ENCODE data around the gene TWF2. TPM values are rescaled to one million over a fixed set of nuclear protein-coding genes. Genes with fewer than 3 reads are reported as not detected.

Gene TWF2
- total and polyA plus RNA-seq, 10 of the 15 experiments (the other 5 are each of a cell fraction or from before 2014, with no cell fraction given): 0.16 to 106 (median 68.5) TPM

- TF ChIP-seq ZNF622 (IDR thresholded peaks at IDR 0.05) (no peak), SMARCA5 (IDR thresholded peaks at IDR 0.05) (no peak), ZNF384 (IDR thresholded peaks at IDR 0.05; ENCODE audit: borderline replicate concordance, low read depth, low read length) (peak; percentile 99), KLF5 (IDR thresholded peaks at IDR 0.05; ENCODE audit: partially characterized antibody) (no peak), ZNF24 (IDR thresholded peaks at IDR 0.05) (no peak), JUND (IDR thresholded peaks at IDR 0.05; ENCODE audit: low read depth, low read length) (0 out of 2 replicates have a peak, but pooled peaks have one; percentile 22), CREB1 (IDR thresholded peaks at IDR 0.05; ENCODE audit: low read depth) (peak; percentile 64), MEF2B (IDR thresholded peaks at IDR 0.05; ENCODE audit: partially characterized antibody, poor library complexity, severe bottlenecking) (peak; percentile 48), CHD1 (IDR thresholded peaks at IDR 0.05; ENCODE audit: low read depth, low read length) (no peak), NFYA (IDR thresholded peaks at IDR 0.05; ENCODE audit: borderline replicate concordance, low read depth, low read length) (no peak), TAF1 (IDR thresholded peaks at IDR 0.05; ENCODE audit: borderline replicate concordance, low read depth, low read length) (no peak), IRF5 (IDR thresholded peaks at IDR 0.05; ENCODE audit: borderline replicate concordance) (no peak), FOXM1 (IDR thresholded peaks at IDR 0.05; ENCODE audit: low read depth, low read length) (peak; percentile 43; the same call in 1 of the 2 replicates), PBX3 (IDR thresholded peaks at IDR 0.05; ENCODE audit: insufficient replicate concordance, low read depth, low read length) (no peak), STAT1 (conservative IDR thresholded peaks at IDR 0.05) (no peak), SREBF2 (IDR thresholded peaks at IDR 0.05; ENCODE audit: low read length) (no peak), SKIL (IDR thresholded peaks at IDR 0.05; ENCODE audit: low read depth, poor library complexity, severe bottlenecking) (no peak), ZBED1 (IDR thresholded peaks at IDR 0.05; ENCODE audit: borderline replicate concordance) (peak; percentile 81; the same call in 1 of the 2 replicates), SIN3A (IDR thresholded peaks at IDR 0.05; ENCODE audit: low read depth, low read length) (no peak; the same call in 1 of the 2 replicates), SIX5 (IDR thresholded peaks at IDR 0.05; ENCODE audit: low read depth, low read length, severe bottlenecking) (no peak), KDM1A (IDR thresholded peaks at IDR 0.05; ENCODE audit: borderline replicate concordance) (no peak), ETV6 (conservative IDR thresholded peaks at IDR 0.05 in 1 of 2, IDR thresholded peaks at IDR 0.05 in 1 of 2; ENCODE audit: borderline replicate concordance in 1 of 2, low read depth in 1 of 2) (peak in 1 of 2 experiments; percentile 90; a peak in 2 of 4 replicates)
- TF ChIP-seq, protein P1, sequence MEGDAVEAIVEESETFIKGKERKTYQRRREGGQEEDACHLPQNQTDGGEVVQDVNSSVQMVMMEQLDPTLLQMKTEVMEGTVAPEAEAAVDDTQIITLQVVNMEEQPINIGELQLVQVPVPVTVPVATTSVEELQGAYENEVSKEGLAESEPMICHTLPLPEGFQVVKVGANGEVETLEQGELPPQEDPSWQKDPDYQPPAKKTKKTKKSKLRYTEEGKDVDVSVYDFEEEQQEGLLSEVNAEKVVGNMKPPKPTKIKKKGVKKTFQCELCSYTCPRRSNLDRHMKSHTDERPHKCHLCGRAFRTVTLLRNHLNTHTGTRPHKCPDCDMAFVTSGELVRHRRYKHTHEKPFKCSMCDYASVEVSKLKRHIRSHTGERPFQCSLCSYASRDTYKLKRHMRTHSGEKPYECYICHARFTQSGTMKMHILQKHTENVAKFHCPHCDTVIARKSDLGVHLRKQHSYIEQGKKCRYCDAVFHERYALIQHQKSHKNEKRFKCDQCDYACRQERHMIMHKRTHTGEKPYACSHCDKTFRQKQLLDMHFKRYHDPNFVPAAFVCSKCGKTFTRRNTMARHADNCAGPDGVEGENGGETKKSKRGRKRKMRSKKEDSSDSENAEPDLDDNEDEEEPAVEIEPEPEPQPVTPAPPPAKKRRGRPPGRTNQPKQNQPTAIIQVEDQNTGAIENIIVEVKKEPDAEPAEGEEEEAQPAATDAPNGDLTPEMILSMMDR (IDR thresholded peaks at IDR 0.05 in 2 of 3, conservative IDR thresholded peaks at IDR 0.05 in 1 of 3; ENCODE audit: control insufficient read depth in 2 of 3, extremely low read depth in 1 of 3, insufficient read depth in 1 of 3, low read depth in 3 of 3, low read length in 3 of 3): no peak
Measured at GRCh38 chr3:52253314-52254304, 14.7 kb upstream of the TWF2 start (continued).

All from GM12878 (cell line).